DOHH2 (cell line): ENCODE measurements around the gene SLC17A9.

Experiments
- EZH2phosphoT487 ChIP-seq: fragments of 200-600 bp; sonication (generic); IDR thresholded peaks from 2 replicates; pipeline ENCODE4 v1.6.1; 2017; ENCODE audit warnings: borderline replicate concordance, mild to moderate bottlenecking, antibody characterized with exemption, low read length, moderate library complexity, mixed read lengths
- TF ChIP-seq, protein P1 (sequence below): fragments of 200-600 bp; sonication (generic); IDR thresholded peaks from one replicate; pipeline ENCODE4 v1.5.1; 2014; ENCODE audit warnings: antibody characterized with exemption, mild to moderate bottlenecking, low read depth, low read length; ENCODE audit not compliant: poor library complexity, severe bottlenecking

DNA sequence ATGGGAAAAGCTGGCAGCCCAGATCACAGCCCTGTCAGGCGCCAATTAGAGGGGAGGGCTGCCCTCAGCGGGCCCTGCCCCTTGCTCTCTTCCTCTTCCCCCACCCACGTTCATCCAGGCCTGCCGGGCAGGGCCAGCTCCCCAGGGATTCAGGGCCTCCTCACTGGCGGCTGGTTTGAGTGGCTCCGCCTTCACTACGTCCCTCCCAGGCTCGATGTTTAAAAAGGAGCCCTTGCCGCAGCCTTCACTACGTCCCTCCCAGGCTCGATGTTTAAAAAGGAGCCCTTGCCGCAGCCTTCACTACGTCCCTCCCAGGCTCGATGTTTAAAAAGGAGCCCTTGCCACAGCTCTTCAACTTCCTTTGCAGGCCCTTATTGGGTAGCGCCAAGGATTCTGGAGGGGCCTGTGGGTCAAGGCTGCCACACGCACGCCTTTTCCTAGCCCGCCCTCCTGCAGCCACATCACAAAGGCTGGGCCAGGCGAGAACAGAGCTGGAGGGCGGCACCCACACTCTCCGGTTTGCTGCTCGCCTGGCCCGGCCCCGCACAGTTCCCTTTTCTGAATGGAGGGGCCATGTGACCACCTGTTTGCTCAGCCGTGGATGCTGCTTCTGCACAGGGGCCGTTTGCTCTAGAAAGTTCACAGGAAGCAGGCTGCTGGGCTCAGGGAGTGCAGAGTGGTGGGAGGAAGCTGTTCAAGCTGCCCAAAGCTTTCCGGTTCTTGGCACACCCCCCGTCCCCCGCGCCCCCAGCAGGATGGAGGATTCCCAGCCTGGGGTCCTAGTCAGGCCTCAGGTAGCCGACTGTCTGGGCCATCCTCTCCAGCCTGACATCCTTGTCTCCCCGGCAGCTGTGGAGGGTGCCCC, 1.6 kb downstream of the SLC17A9 start:
- TF ChIP-seq, protein P1, sequence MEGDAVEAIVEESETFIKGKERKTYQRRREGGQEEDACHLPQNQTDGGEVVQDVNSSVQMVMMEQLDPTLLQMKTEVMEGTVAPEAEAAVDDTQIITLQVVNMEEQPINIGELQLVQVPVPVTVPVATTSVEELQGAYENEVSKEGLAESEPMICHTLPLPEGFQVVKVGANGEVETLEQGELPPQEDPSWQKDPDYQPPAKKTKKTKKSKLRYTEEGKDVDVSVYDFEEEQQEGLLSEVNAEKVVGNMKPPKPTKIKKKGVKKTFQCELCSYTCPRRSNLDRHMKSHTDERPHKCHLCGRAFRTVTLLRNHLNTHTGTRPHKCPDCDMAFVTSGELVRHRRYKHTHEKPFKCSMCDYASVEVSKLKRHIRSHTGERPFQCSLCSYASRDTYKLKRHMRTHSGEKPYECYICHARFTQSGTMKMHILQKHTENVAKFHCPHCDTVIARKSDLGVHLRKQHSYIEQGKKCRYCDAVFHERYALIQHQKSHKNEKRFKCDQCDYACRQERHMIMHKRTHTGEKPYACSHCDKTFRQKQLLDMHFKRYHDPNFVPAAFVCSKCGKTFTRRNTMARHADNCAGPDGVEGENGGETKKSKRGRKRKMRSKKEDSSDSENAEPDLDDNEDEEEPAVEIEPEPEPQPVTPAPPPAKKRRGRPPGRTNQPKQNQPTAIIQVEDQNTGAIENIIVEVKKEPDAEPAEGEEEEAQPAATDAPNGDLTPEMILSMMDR: no peak
- TF ChIP-seq EZH2phosphoT487: no peak
